CD4-positive, alpha-beta memory T cell (primary cell): Measurements from ENCODE around the gene ADGRG3. TPM values are rescaled to one million over a fixed set of nuclear protein-coding genes. Genes with fewer than 3 reads are reported as not detected.

Experiments used
- CTCF ChIA-PET: fragments of 350-600 bp; sonication (Branson Sonifier 250); formaldehyde crosslinking; loops from one replicate; lab custom pipeline; 2021; ENCODE audit warnings: inconsistent platforms; ENCODE audit not compliant: partially characterized antibody; lab: Charles Lee
- POLR2A ChIA-PET: fragments of 350-600 bp; sonication (Branson Sonifier 250); formaldehyde crosslinking; loops from one replicate; lab custom pipeline; 2021; ENCODE audit not compliant: partially characterized antibody; lab: Charles Lee
- DNase-seq, 5 donors: peaks; one replicate each; pipeline versions ENCODE4 v3.0.0 to v3.0.0-alpha.2; 2020 to 2022; ENCODE audit warnings: mixed read lengths in 1 of 5
- H3K27ac ChIP-seq: one replicate; pipeline ENCODE4 v1.7.0; 2013; ENCODE audit warnings: low read depth, low read length
- H3K27me3 ChIP-seq: 2 replicates; pipeline ENCODE4 v1.7.0; 2013; ENCODE audit warnings: mild to moderate bottlenecking, low read length, moderate library complexity; ENCODE audit not compliant: insufficient read depth
- H3K36me3 ChIP-seq: 2 replicates; pipeline ENCODE4 v1.7.0; 2013; ENCODE audit warnings: mild to moderate bottlenecking, low read length, moderate library complexity; ENCODE audit not compliant: insufficient read depth
- H3K4me1 ChIP-seq: 2 replicates; pipeline ENCODE4 v1.7.0; 2013; ENCODE audit warnings: mild to moderate bottlenecking, low read length, moderate library complexity; ENCODE audit not compliant: insufficient read depth
- H3K4me3 ChIP-seq, 2 donors: one replicate each; pipeline ENCODE4 v1.7.0; 2013; ENCODE audit warnings: low read length in 2 of 2, mild to moderate bottlenecking in 1 of 2
- H3K9me3 ChIP-seq, 2 donors: one replicate each; pipeline ENCODE4 v1.7.0; 2013; ENCODE audit warnings: low read length in 2 of 2, control low read depth in 1 of 2; ENCODE audit not compliant: control insufficient read depth in 1 of 2
- H3K27ac Mint-ChIP-seq, 7 donors: one replicate each; pipeline ENCODE4 v1.8.0; 2020 to 2021; ENCODE audit warnings: mixed read lengths in 7 of 7, mild to moderate bottlenecking in 6 of 7, inconsistent platforms in 3 of 7, moderate library complexity in 3 of 7
- H3K27me3 Mint-ChIP-seq, 2 donors: one replicate each; pipeline ENCODE4 v1.8.0; 2020 to 2021; ENCODE audit warnings: mixed read lengths in 2 of 2
- H3K36me3 Mint-ChIP-seq, 2 donors: one replicate each; pipeline ENCODE4 v1.8.0; 2020 to 2021; ENCODE audit warnings: mixed read lengths in 2 of 2, inconsistent platforms in 1 of 2, mild to moderate bottlenecking in 1 of 2
- H3K4me1 Mint-ChIP-seq, 4 donors: one replicate each; pipeline ENCODE4 v1.8.0; 2020 to 2021; ENCODE audit warnings: mixed read lengths in 4 of 4, mild to moderate bottlenecking in 1 of 4
- H3K4me3 Mint-ChIP-seq, 8 donors: one replicate each; pipeline ENCODE4 v1.8.0; 2020 to 2021; ENCODE audit warnings: mixed read lengths in 8 of 8, mild to moderate bottlenecking in 7 of 8, moderate library complexity in 6 of 8, inconsistent platforms in 3 of 8
- H3K9me3 Mint-ChIP-seq, 8 donors: one replicate each; pipeline ENCODE4 v1.8.0; 2020 to 2021; ENCODE audit warnings: mixed read lengths in 8 of 8, mild to moderate bottlenecking in 5 of 8, inconsistent platforms in 3 of 8, moderate library complexity in 1 of 8
- intact Hi-C: fragments of 100-400 bp; cut with micrococcal nuclease; formaldehyde crosslinking; loops from one replicate; pipeline ENCODE4 v1.15.1; 2023
- polyA plus RNA-seq, 2 donors: library from polyadenylated mRNA; unstranded; fragments of 300-500 nt; fragmentation: Illumina TruSeq; gene quantifications; one replicate each; pipeline ENCODE4 v1.2.3, GENCODE V29; 2021
- total RNA-seq, 2 experiments: library from RNA; stranded (reverse); gene quantifications; one replicate each; pipeline ENCODE4 v1.2.3, GENCODE V29; 2021

Gene ADGRG3
- total and polyA plus RNA-seq, 4 experiments from 2014 or later, result not detected

DNA sequence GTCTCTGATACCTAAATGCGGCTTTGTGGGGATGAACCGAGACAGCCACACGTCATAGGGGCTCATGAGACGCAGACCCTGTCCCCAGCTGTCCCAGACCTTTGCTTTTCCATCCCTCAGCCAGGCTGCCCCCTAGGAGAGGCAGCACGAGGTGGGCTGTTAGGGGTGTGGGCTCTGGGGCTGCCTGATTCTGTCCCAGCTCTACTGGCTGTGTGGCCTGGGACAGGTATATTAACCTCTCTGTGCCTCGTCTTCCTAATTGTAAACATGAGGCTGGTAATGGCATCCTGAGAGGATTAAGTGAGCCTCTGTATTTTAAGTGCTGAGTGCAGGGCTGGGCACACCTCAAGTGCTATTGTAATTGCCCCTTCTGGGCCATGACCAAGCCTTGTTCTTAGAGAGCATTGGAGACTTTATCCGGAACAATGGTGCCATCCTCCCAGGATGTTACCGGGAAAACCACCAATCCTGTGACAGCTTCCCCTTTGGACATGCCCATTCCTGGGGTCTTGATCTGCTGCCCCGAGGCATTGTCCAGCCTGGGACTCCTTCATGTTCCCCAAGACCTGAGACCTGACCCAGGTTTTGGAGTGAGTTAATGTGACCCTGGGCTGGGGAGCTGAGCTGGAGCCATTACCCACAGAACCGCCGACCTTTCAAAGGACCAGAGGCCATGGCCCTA lies 34.6 kb upstream of the ADGRG3 start:
- no peak overlapping the region for H3K27ac ChIP-seq
- H3K4me1 ChIP-seq, result peaks cover 4% of the 10 kb centered on the region
- ChIA-PET POLR2A (no interaction called here), CTCF (interaction anchor here (0.9 to 1.4 kb wide), 3 partner anchors 13 to 841 kb away, joined by 3 read pairs; no protein-coding TSS in a partner anchor)
- H3K9me3 Mint-ChIP-seq, result no peaks in the 10 kb centered on the region
- H3K9me3 ChIP-seq, result no peaks in the 10 kb centered on the region
- H3K36me3 Mint-ChIP-seq, result no peaks in the 10 kb centered on the region
- H3K27me3 ChIP-seq, result no peaks in the 10 kb centered on the region
- no peak overlapping the region for H3K4me3 ChIP-seq
- H3K27me3 Mint-ChIP-seq, result peaks cover 22% of the 10 kb centered on the region in 2 donors
- intact Hi-C loops, result no loop called here
- no peak for DNase-seq
- H3K27ac Mint-ChIP-seq, result no peak overlapping the region
- no peaks in the 10 kb centered on the region for H3K36me3 ChIP-seq
- no peak overlapping the region for H3K4me3 Mint-ChIP-seq
- H3K4me1 Mint-ChIP-seq, result peaks cover 0 to 6% (median 4%) of the 10 kb centered on the region in 4 donors

- intact Hi-C loops, result no loop called here
- Histone ChIP-seq H3K36me3 (no peaks in the 10 kb centered on the region), H3K4me1 (no peaks in the 10 kb centered on the region), H3K4me3 (no peak overlapping the region), H3K27me3 (no peaks in the 10 kb centered on the region), H3K9me3 (no peaks in the 10 kb centered on the region), H3K27ac (no peak overlapping the region)
- H3K27ac Mint-ChIP-seq, result no peak overlapping the region
- no peaks in the 10 kb centered on the region for H3K9me3 Mint-ChIP-seq
- peaks cover 15 to 17% of the 10 kb centered on the region in 2 donors for H3K27me3 Mint-ChIP-seq
- ChIA-PET CTCF (interaction anchor here (0.9 to 1.4 kb wide), 2 partner anchors 58 to 840 kb away, joined by 3 read pairs; no protein-coding TSS in a partner anchor), POLR2A (no interaction called here)
- H3K4me1 Mint-ChIP-seq, result peaks cover 0 to 1% (median 0%) of the 10 kb centered on the region in 4 donors
- H3K36me3 Mint-ChIP-seq, result no peaks in the 10 kb centered on the region
- no peak for DNase-seq
- no peak overlapping the region for H3K4me3 Mint-ChIP-seq
Measured at GRCh38 chr16:57634171-57634570, 33.9 kb upstream of the ADGRG3 start.

GRCh38 chr16:57635266-57636097 lies 32.6 kb upstream of the ADGRG3 start:
- no peaks in the 10 kb centered on the region for H3K9me3 ChIP-seq
- no peaks in the 10 kb centered on the region for H3K36me3 Mint-ChIP-seq
- POLR2A ChIA-PET, result no interaction called here
- no peaks in the 10 kb centered on the region for H3K27me3 ChIP-seq
- H3K4me1 Mint-ChIP-seq, result peaks cover 0 to 1% (median 0%) of the 10 kb centered on the region in 4 donors
- H3K27ac Mint-ChIP-seq, result no peak overlapping the region
- no peak for DNase-seq
- H3K4me3 ChIP-seq, result no peak overlapping the region
- H3K36me3 ChIP-seq, result no peaks in the 10 kb centered on the region
- H3K27me3 Mint-ChIP-seq, result peaks cover 7 to 14% of the 10 kb centered on the region in 2 donors
- H3K9me3 Mint-ChIP-seq, result no peaks in the 10 kb centered on the region
- CTCF ChIA-PET, result interaction anchor here (5.1 kb wide), 1 partner anchor 13 kb away, joined by 34 read pairs; no protein-coding TSS in a partner anchor
- intact Hi-C loops, result no loop called here
- H3K4me3 Mint-ChIP-seq, result no peak overlapping the region
- H3K4me1 ChIP-seq, result no peaks in the 10 kb centered on the region
- H3K27ac ChIP-seq, result no peak overlapping the region

GRCh38 chr16:57636184-57636583 lies 31.9 kb upstream of the ADGRG3 start:
- no peaks in the 10 kb centered on the region for H3K36me3 Mint-ChIP-seq

DNA sequence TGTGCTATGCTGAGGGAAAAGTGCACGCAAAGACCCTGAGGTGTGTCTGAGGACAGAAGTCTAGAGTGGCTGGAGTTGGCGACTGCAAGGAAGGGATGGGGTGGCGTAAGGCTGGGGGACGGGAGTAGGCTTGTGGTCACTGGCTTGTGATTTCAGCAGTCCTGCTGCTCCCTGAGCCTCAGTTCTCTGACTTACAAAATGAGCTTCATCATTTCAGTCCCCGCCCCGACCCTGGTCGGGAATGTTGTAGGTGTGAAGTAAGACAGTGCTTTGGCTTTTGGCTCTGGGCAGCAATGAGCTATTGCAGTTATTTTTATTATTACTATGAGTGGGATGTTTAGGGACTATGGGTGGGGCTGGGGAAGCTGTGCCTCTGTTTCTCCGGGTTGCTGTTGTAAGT lies 31.1 kb upstream of the ADGRG3 start:
- H3K36me3 ChIP-seq, result no peaks in the 10 kb centered on the region
- no peak overlapping the region for H3K27ac ChIP-seq
- peaks cover 3 to 11% of the 10 kb centered on the region in 2 donors for H3K27me3 Mint-ChIP-seq
- POLR2A ChIA-PET, result interaction anchor here (1.0 kb wide), 1 partner anchor 27 kb away, joined by 3 read pairs; no protein-coding TSS in a partner anchor
- H3K4me3 Mint-ChIP-seq, result no peak overlapping the region
- DNase-seq, result no peak
- no peaks in the 10 kb centered on the region for H3K27me3 ChIP-seq
- no peaks in the 10 kb centered on the region for H3K36me3 Mint-ChIP-seq
- H3K4me1 Mint-ChIP-seq, result peaks cover 0 to 1% (median 0%) of the 10 kb centered on the region in 4 donors
- no peak overlapping the region for H3K4me3 ChIP-seq
- H3K27ac Mint-ChIP-seq, result peak overlapping the region in 2 of 7 donors; percentile 9 to 76
- no peaks in the 10 kb centered on the region for H3K4me1 ChIP-seq
- intact Hi-C loops, result no loop called here
- H3K9me3 ChIP-seq, result no peaks in the 10 kb centered on the region
- CTCF ChIA-PET, result interaction anchor here (2.1 to 5.1 kb wide), 2 partner anchors 11 to 27 kb away, joined by 6 to 34 read pairs; no protein-coding TSS in a partner anchor
- H3K9me3 Mint-ChIP-seq, result no peaks in the 10 kb centered on the region

More at GRCh38 chr16:57636184-57636583, 31.9 kb upstream of the ADGRG3 start:
- no peak overlapping the region for H3K4me3 Mint-ChIP-seq
- no peak overlapping the region for H3K27ac ChIP-seq
- H3K27me3 Mint-ChIP-seq, result peaks cover 3 to 11% of the 10 kb centered on the region in 2 donors
- DNase-seq, result no peak
- no peaks in the 10 kb centered on the region for H3K9me3 ChIP-seq
- H3K27ac Mint-ChIP-seq, result no peak overlapping the region
- no peaks in the 10 kb centered on the region for H3K9me3 Mint-ChIP-seq
- intact Hi-C loops, result no loop called here
- H3K36me3 ChIP-seq, result no peaks in the 10 kb centered on the region
- H3K4me3 ChIP-seq, result no peak overlapping the region
- POLR2A ChIA-PET, result no interaction called here
- no peaks in the 10 kb centered on the region for H3K27me3 ChIP-seq
- CTCF ChIA-PET, result interaction anchor here (2.1 to 5.1 kb wide), 2 partner anchors 12 to 27 kb away, joined by 6 to 34 read pairs; no protein-coding TSS in a partner anchor
- H3K4me1 ChIP-seq, result no peaks in the 10 kb centered on the region
- peaks cover 0 to 1% (median 0%) of the 10 kb centered on the region in 4 donors for H3K4me1 Mint-ChIP-seq

DNA sequence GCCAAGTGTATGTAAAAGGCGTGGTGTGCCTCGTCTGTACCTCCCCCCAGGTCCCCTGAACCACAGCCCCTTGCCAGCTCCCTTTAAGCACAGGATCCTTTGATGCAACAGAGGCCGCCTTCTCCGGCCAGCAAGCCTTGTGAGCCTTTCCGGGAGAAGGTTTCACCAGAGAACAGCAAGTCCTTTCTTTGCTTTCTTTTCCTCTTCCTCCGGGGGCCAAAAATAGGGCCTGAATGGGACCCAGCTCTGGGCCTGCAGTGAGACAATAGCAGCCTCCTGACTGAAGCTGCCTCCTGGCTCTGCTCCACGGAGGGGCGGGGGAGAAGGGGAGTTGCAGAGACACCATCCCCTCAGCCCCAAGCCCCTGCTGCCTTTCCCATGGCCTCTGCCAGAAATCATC lies 30.7 kb upstream of the ADGRG3 start:
- Mint-ChIP-seq H3K4me3 (no peak overlapping the region), H3K9me3 (no peaks in the 10 kb centered on the region), H3K27me3 (peaks cover 3 to 11% of the 10 kb centered on the region in 2 donors), H3K36me3 (no peaks in the 10 kb centered on the region), H3K4me1 (peaks cover 0 to 1% (median 0%) of the 10 kb centered on the region in 4 donors), H3K27ac (peak overlapping the region in 1 of 7 donors; percentile 9)
- Histone ChIP-seq H3K36me3 (no peaks in the 10 kb centered on the region), H3K27me3 (no peaks in the 10 kb centered on the region), H3K4me3 (no peak overlapping the region), H3K4me1 (no peaks in the 10 kb centered on the region), H3K27ac (no peak overlapping the region), H3K9me3 (no peaks in the 10 kb centered on the region)
- ChIA-PET POLR2A (interaction anchor here (1.0 kb wide), 1 partner anchor 27 kb away, joined by 3 read pairs; no protein-coding TSS in a partner anchor), CTCF (interaction anchor here (2.1 to 5.1 kb wide), 2 partner anchors 11 to 28 kb away, joined by 6 to 34 read pairs; no protein-coding TSS in a partner anchor)
- intact Hi-C loops, result no loop called here
- no peak for DNase-seq
